Measurements from ENCODE around the gene GNG8.

Gene GNG8

DNA sequence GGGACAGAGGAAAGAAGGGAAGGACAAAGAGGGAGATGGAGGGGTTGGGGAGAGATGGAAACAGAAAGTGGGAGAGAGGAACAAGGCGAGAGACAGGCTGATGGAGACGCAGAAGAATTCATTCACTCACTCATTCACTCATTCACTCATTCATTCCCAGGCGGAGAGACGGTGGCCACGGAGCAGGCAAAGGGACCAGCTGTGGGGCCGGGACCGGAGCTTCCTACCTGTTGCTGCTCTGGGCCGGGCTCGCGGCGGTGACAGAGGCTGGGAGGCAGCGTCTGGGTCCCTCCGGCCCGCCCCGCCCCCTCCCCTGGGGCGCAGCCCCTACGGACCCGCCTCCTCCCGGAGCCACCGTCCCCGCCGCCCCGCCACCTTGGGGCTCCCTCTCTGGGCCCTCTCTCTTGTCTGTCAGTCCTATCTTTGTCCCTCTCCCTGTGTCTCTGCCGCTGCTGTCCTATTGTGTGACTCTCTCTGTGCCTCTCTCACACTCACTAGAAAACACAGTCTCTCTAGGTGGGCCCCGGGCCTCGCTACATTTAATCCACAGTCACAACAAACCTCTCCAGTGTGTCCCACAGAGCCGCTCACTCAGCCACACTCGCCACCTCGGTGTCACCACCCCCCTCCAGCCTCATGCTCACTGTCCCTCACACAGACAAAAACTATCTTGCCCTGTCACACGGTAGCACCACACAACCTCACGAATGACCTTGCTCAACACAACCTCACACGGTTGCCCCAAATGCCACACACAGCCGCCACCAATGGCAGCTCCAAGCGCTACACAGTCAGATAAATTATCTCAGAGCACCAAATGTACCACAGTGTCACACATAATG is at the start of gene GNG8:
TSS of gene GNG8 (minus strand) at position 283 of the 842 bp plus-strand sequence. CDS start 1,520 bp downstream, outside the sequence.
- DNase-seq (ENCODE audit: low spot score) = no peak

- DNase-seq (ENCODE audit: low spot score) = no peak
Measured at GRCh38 chr19:46685189-46685588, 49.2 kb upstream of the GNG8 start.

GRCh38 chr19:46678110-46678732 is 42.2 kb upstream of the GNG8 start:
- no peak for DNase-seq (ENCODE audit: low spot score)

- DNase-seq (ENCODE audit: low spot score) = no peak
Measured at GRCh38 chr19:46674416-46675178, 38.6 kb upstream of the GNG8 start.

GRCh38 chr19:46670813-46671212 is 34.8 kb upstream of the GNG8 start:
- DNase-seq (ENCODE audit: low spot score) = peak; percentile 75

GRCh38 chr19:46668662-46669061 is 32.7 kb upstream of the GNG8 start:
- no peak for DNase-seq (ENCODE audit: low spot score)

DNA sequence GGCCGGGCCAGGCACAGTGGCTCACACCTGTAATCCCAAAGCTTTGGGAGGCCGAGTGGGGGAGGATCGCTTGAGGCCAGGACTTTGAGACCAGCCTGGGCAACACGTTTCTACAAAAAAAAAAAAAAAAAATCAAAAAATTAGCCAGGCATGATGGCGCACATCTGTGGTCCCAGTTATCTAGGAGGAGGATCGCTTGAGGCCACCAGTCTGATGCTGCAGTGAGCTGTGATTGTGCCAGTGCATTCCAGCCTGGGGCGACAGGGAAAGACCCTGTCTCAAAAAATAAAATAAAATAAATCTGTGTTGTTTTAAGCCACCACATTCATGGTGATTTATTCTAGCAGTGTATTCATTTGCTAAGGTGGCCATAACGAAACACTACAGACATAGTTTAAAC is 29.1 kb upstream of the GNG8 start:
- no peak for DNase-seq (ENCODE audit: low spot score)

GRCh38 chr19:46661735-46662592 is 26.0 kb upstream of the GNG8 start:
- DNase-seq (ENCODE audit: low spot score) = peak; percentile 89

- peak; percentile 100 for DNase-seq (ENCODE audit: low spot score)
Measured at GRCh38 chr19:46661020-46661731, 25.2 kb upstream of the GNG8 start, which contains the start of gene DACT3. DACT3 (minus strand) TSS chr19:46661182; CDS start chr19:46661064, 118 bp downstream.

DNA sequence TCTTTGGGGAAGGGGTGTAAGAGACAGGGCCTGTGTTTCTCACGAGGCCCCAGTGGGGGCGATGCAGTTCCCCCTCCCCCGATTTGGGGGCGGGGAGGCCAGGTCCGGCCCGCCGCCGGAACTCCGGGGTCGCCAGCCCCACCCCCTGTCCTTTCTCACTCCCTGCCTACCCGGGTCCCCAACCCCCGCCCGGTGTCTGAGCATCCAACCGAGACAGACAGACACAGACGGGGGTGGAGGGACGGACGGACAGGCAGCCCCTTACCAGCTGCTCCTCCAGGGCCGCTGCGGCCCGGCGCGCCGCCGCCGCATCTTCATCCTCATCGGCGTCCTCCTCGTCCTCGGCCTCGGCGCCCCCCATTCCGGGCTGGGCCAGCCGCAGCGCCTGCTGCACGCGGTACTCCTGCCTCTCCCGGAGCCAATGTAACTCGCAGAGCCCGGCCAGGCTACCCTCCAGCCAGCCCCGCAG is 24.6 kb upstream of the GNG8 start:
- DNase-seq (ENCODE audit: low spot score) = no peak

- no peak for DNase-seq (ENCODE audit: low spot score)
Measured at GRCh38 chr19:46660008-46660517, 24.1 kb upstream of the GNG8 start.

DNA sequence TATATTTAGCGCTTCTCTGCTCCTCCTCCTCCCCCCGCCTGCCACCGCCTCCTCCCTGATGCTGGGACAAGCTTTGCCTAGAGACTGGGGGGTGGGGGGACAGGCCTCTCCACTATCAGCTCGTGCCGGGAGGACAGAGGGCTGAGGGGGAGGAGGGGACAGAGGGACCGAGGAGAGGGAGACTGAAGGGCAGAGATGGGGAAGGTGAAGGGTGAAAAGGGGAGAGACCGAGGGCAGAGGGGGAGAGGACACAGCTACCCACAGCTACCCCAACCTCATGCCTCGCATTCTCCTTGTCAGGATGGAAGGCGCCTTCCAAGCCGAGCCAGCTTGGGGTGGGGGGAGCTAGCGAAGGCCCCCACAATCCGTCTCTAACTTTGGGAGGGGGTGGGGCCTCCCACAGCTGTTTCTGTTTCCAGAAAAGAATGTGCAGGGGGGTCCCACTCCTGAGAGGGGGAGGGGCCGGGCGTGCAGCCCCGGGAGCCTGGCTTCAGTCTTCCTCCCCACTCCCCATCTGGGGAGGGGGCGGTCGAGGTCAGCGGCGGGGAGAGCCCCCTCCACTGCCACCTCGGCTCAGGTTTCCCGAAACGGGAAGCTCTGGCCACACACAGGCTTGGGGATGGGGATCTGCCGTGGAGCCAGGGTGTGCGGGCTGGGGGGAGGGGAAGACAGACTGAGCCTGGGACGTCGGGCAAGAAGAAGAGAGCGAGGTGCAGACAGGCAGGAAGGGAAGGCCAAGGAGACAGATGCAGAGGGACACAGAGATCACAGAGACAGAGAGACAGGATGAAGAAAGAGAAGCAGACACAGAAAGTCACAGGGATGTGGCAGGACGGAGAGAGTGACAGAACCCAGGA is 23.4 kb upstream of the GNG8 start:
- no peak for DNase-seq (ENCODE audit: low spot score)

DNA sequence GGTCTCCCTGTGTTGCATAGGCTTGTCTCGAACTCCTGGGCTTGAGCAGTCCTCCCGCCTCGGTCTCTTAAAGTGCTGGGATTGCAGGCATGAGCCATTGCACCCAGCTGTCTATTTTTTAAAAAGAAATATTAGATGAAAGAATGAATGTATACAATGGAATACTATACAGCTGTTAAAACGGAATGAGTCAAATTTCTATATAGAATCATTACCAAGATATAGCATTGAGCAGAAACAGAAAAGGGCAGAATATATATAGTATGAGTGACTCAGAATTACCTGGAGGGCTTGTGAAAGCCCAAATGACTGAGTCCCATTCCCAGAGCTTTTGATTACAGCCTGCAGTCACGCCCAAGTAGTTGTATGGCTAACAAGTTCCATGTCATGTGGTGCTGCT is 20.5 kb upstream of the GNG8 start:
- no peak for DNase-seq (ENCODE audit: low spot score)

DNA sequence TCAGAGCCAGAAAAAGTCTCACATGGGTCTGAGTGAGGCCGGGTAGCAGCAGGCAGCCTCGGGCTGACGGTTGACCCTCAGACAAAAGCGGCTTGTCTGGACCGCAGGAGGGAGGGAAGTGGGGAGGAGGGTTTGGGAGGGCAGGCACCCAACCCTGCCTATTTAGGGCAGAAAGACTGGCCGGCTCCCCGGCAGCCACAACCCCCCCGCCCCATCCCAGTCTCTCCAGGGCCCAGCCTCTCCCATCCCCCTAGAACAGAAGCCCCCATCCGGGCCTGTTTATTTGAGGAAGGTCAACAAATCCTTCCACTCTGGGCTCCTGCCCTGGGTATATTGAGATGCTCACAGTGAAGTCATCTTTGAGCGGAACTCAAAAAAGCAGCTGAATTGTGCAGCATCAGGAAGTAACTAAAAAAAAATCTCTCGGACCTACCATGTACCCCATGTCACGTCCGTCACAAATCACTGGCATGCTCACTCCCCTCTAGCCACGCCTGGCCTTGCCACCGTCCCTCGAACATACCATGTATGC is 18.7 kb upstream of the GNG8 start:
- DNase-seq (ENCODE audit: low spot score) = no peak

DNA sequence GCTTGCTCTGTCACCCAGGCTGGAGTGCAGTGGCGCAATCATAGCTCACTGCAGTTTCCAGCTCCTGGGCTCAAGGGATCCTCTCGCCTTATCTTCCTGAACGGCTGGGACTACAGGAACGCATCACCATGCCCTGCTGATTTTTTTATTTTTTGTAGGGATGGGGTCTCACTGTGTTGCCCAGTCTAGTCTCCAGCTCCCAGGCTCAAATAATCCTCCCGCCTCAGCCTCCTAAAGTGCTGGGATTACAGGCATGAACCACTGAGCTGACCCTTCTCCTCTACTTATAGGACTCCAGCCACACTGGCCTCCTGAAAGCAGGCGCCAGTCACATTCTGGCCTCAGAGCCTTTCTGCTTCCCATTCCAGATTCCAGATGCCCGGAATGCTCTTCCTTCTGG is 14.4 kb upstream of the GNG8 start:
- DNase-seq (ENCODE audit: low spot score) = no peak

DNA sequence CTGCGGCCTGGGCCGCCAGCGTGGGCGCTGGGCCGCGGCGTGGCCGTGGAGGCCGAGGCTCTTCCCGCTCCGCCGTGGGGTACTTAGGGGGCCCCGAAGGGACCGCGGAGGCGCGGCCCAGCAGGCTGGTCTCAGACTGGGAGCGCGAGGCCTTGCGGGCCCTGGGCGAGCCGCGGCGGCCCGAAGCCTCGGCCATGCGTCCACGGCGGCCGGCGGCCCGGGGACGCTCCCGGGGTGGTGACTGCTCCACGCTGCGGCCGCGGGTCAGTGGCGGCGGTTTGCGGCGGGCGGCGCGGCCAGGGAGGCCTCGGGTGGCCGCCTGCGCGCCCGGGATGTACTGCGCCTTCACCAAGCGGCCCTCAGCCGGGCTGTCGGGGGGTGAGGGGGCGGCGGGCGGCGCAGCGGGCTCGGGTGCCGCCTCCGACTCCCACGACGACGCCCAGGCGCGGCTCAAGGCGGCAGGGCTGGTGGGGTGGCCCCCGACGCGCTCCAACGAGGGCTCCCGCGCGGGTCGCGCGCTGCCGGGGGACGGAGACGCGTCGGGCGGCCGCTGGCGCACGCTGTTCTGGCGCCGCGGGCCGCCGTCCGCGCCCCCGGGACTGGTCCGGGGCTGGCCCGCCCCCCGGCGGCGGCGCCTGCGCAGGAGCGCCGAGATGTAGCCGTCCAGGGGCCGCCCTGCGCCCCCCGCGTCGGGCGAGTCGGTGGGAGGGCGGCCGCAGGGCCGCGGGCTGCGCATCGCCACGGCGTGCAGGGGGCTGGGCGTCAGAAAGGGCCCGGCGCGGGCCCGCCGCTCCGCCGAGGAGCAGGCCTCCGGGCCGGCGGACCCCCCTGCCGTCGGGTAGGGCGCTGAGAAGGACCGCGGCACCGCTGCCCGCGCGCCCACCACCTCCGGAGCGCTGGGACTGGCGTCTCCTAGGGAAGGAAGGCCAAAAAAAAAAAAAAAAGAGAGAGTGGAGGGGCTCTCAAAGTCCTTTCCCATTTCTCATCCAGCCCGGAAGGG is 13.3 kb upstream of the GNG8 start:
- DNase-seq (ENCODE audit: low spot score) = no peak

DNA sequence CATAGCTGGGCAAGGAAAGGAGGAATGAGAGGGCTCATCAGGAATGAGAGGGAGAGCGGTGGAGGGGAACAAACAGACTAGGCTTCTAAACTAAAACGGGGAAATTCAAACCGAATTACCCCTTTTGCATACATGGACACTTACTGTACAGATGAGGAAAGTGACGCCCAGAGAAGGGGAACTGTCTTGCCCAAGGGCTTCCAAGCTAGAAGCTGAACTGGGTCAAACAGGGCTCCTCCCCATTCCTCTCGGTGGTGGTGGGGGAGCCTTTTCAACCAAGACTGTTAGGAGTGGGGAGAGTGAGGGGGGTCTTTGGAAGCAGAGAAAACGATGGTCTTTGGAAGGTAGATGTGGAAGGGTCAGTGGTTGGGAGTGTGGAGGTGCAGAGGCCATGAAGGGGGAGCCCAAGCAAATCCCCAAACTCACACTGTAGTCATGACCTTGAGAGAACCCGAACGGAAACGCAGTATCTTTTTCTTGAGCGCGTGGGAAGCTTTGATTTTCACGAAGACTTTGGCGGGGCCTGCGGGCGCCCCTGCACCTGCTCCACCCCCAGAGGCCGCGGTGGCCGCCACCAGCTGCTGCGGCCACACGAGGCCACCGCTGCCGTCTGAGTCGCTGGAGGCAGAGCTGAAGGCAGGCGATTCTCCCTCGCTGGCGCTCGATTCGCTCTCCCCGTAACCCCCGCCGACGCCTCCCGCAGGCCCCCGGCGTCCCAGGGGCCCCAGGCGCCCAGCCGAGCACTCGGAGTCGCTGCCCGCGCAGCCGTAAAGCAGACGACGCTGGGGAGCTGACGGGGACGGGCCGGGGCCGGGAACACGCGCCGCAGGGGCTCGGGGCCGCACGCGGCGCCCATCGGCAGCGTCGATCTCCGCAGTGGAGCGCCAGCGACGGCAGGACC is 12.3 kb upstream of the GNG8 start:
- DNase-seq (ENCODE audit: low spot score) = no peak

Measured in kidney capillary endothelial cell (primary cell).